Neural progenitor cell (in vitro differentiated cells): ENCODE data around the gene ADCY5. TPM values are rescaled to one million over a fixed set of nuclear protein-coding genes. Genes with fewer than 3 reads are reported as not detected.

Experiments
- DNase-seq: peaks from one replicate; pipeline ENCODE4 v3.0.0-alpha.2; 2016; ENCODE audit warnings: low spot score
- H2AFZ ChIP-seq: fragments of 200-600 bp; sonication (generic); replicated peaks from 2 replicates; pipeline ENCODE4 v1.6.1; 2016; ENCODE audit warnings: antibody characterized with exemption
- H3F3A ChIP-seq: fragments of 200-600 bp; sonication (generic); 2 replicates; pipeline ENCODE4 v1.6.1; 2016; ENCODE audit warnings: antibody characterized with exemption, low read depth
- H3K27ac ChIP-seq: fragments of 200-600 bp; sonication (generic); 2 replicates; pipeline ENCODE4 v1.5.1; 2016; ENCODE audit warnings: mild to moderate bottlenecking
- H3K27me3 ChIP-seq: fragments of 200-600 bp; sonication (generic); 2 replicates; pipeline ENCODE4 v1.6.1; 2016; ENCODE audit warnings: mild to moderate bottlenecking, moderate library complexity
- H3K36me3 ChIP-seq: fragments of 200-600 bp; sonication (generic); 2 replicates; pipeline ENCODE4 v1.5.1; 2016
- H3K4me1 ChIP-seq: fragments of 200-600 bp; sonication (generic); 2 replicates; pipeline ENCODE4 v1.6.1; 2016; ENCODE audit warnings: mixed run types
- H3K4me2 ChIP-seq: fragments of 200-600 bp; sonication (generic); 2 replicates; pipeline ENCODE4 v1.6.1; 2016
- H3K4me3 ChIP-seq: fragments of 200-600 bp; sonication (generic); 2 replicates; pipeline ENCODE4 v1.5.1; 2016
- H3K79me2 ChIP-seq: fragments of 200-600 bp; sonication (generic); 2 replicates; pipeline ENCODE4 v1.6.1; 2016; ENCODE audit warnings: low read depth
- H3K9ac ChIP-seq: fragments of 200-600 bp; sonication (generic); 2 replicates; pipeline ENCODE4 v1.6.1; 2016
- H3K9me3 ChIP-seq: fragments of 200-600 bp; sonication (generic); 2 replicates; pipeline ENCODE4 v1.5.1; 2016; ENCODE audit warnings: low read depth
- H4K20me1 ChIP-seq: fragments of 200-600 bp; sonication (generic); 2 replicates; pipeline ENCODE4 v1.6.1; 2016; ENCODE audit warnings: low read depth
- H3K27ac Mint-ChIP-seq: 3 replicates; pipeline ENCODE4 v1.8.0; 2021; ENCODE audit warnings: mixed read lengths
- H3K27me3 Mint-ChIP-seq: 2 replicates; pipeline ENCODE4 v1.8.0; 2022; ENCODE audit warnings: low read depth, mild to moderate bottlenecking, inconsistent platforms, moderate library complexity, mixed read lengths; ENCODE audit not compliant: insufficient read depth
- H3K36me3 Mint-ChIP-seq: 3 replicates; pipeline ENCODE4 v1.8.0; 2021; ENCODE audit warnings: mixed read lengths
- H3K4me1 Mint-ChIP-seq: 3 replicates; pipeline ENCODE4 v1.8.0; 2021; ENCODE audit warnings: mixed read lengths
- H3K4me3 Mint-ChIP-seq: 3 replicates; pipeline ENCODE4 v1.8.0; 2021; ENCODE audit warnings: mild to moderate bottlenecking, moderate library complexity, mixed read lengths
- H3K9me3 Mint-ChIP-seq: 3 replicates; pipeline ENCODE4 v1.8.0; 2020; ENCODE audit warnings: mixed read lengths
- EZH2 ChIP-seq: fragments of 200-600 bp; sonication (generic); IDR thresholded peaks from 2 replicates; pipeline ENCODE4 v1.6.1; 2017; ENCODE audit warnings: antibody characterized with exemption, mild to moderate bottlenecking, moderate library complexity
- EZH2phosphoT487 ChIP-seq: fragments of 200-600 bp; sonication (generic); IDR thresholded peaks from 2 replicates; pipeline ENCODE4 v1.6.1; 2017; ENCODE audit warnings: antibody characterized with exemption
- total RNA-seq: library from RNA; depleted of rRNA; stranded (reverse); fragments of >200 nt; gene quantifications from 2 replicates; pipeline ENCODE4 v1.2.3, GENCODE V29; 2015; ENCODE audit warnings: low replicate concordance
- TF ChIP-seq, protein P1 (sequence below): fragments of 200-600 bp; sonication (generic); IDR thresholded peaks from 2 replicates; pipeline ENCODE4 v1.5.1; 2017; ENCODE audit warnings: antibody characterized with exemption, mild to moderate bottlenecking

The ADCY5 gene
- total RNA-seq, 1 donor from 2014 or later = 1.6 TPM

GRCh38 chr3:123307064-123307463 is 141.8 kb downstream of the ADCY5 start:
- Histone ChIP-seq H3F3A (no peaks in the 10 kb centered on the region), H4K20me1 (no peaks in the 10 kb centered on the region), H3K27me3 (no peaks in the 10 kb centered on the region), H3K9me3 (no peaks in the 10 kb centered on the region), H3K79me2 (no peaks in the 10 kb centered on the region), H3K27ac (no peak overlapping the region), H3K36me3 (no peaks in the 10 kb centered on the region), H3K4me1 (peaks cover 5% of the 10 kb centered on the region), H2AFZ (no peak overlapping the region), H3K4me2 (no peak overlapping the region), H3K4me3 (no peak overlapping the region), H3K9ac (no peak overlapping the region)
- peaks cover 9% of the 10 kb centered on the region for H3K4me1 Mint-ChIP-seq
- no peak overlapping the region for H3K4me3 Mint-ChIP-seq
- TF ChIP-seq EZH2 = no peak
- TF ChIP-seq, protein P1, sequence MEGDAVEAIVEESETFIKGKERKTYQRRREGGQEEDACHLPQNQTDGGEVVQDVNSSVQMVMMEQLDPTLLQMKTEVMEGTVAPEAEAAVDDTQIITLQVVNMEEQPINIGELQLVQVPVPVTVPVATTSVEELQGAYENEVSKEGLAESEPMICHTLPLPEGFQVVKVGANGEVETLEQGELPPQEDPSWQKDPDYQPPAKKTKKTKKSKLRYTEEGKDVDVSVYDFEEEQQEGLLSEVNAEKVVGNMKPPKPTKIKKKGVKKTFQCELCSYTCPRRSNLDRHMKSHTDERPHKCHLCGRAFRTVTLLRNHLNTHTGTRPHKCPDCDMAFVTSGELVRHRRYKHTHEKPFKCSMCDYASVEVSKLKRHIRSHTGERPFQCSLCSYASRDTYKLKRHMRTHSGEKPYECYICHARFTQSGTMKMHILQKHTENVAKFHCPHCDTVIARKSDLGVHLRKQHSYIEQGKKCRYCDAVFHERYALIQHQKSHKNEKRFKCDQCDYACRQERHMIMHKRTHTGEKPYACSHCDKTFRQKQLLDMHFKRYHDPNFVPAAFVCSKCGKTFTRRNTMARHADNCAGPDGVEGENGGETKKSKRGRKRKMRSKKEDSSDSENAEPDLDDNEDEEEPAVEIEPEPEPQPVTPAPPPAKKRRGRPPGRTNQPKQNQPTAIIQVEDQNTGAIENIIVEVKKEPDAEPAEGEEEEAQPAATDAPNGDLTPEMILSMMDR = no peak
- TF ChIP-seq EZH2phosphoT487 = no peak
- H3K27ac Mint-ChIP-seq = no peak overlapping the region
- H3K27me3 Mint-ChIP-seq = peaks cover 2% of the 10 kb centered on the region
- no peaks in the 10 kb centered on the region for H3K9me3 Mint-ChIP-seq
- H3K36me3 Mint-ChIP-seq = peaks cover 1% of the 10 kb centered on the region
- DNase-seq = no peak

DNA sequence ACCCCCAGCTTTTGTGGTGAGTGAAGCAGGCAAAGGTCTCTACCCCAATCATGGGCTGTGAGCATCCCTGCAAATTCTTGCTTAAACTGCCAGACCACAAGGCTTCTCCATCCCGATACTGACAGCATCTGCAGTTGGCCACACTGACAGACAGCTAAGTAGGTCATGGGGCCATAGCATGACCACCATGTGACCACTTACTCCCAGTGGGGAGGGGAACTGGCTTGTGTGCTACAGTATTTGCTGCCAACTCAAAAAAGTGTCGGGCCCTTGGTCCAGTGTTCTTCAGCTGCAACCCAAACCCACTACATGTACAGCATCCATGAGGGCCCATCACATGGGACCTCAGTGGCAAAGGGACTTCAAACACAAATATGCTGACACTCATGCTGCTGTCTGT is 143.7 kb downstream of the ADCY5 start:
- H3K9me3 ChIP-seq = no peaks in the 10 kb centered on the region
- Mint-ChIP-seq H3K27me3 (peaks cover 2% of the 10 kb centered on the region), H3K27ac (no peak overlapping the region), H3K36me3 (peaks cover 1% of the 10 kb centered on the region), H3K9me3 (no peaks in the 10 kb centered on the region), H3K4me1 (peaks cover 2% of the 10 kb centered on the region), H3K4me3 (no peak overlapping the region)
- no peak overlapping the region for H3K4me2 ChIP-seq
- no peaks in the 10 kb centered on the region for H3K79me2 ChIP-seq
- no peaks in the 10 kb centered on the region for H4K20me1 ChIP-seq
- no peak overlapping the region for H3K9ac ChIP-seq
- no peak overlapping the region for H2AFZ ChIP-seq
- H3K36me3 ChIP-seq = no peaks in the 10 kb centered on the region
- no peaks in the 10 kb centered on the region for H3K4me1 ChIP-seq
- TF ChIP-seq EZH2 (no peak), EZH2phosphoT487 (no peak)
- TF ChIP-seq, protein P1 = no peak
- no peaks in the 10 kb centered on the region for H3F3A ChIP-seq
- no peak for DNase-seq
- H3K4me3 ChIP-seq = no peak overlapping the region
- no peak overlapping the region for H3K27ac ChIP-seq
- no peaks in the 10 kb centered on the region for H3K27me3 ChIP-seq

GRCh38 chr3:123303976-123304560 is 144.8 kb downstream of the ADCY5 start:
- Mint-ChIP-seq H3K9me3 (no peaks in the 10 kb centered on the region), H3K36me3 (peaks cover 1% of the 10 kb centered on the region), H3K27me3 (peaks cover 2% of the 10 kb centered on the region), H3K4me3 (no peak overlapping the region), H3K4me1 (peaks cover 2% of the 10 kb centered on the region), H3K27ac (no peak overlapping the region)
- Histone ChIP-seq H3K4me2 (no peak overlapping the region), H3K4me3 (no peak overlapping the region), H3K9me3 (no peaks in the 10 kb centered on the region), H4K20me1 (no peaks in the 10 kb centered on the region), H3K36me3 (no peaks in the 10 kb centered on the region), H3K4me1 (no peaks in the 10 kb centered on the region), H3K27me3 (no peaks in the 10 kb centered on the region), H2AFZ (no peak overlapping the region), H3K79me2 (no peaks in the 10 kb centered on the region), H3F3A (no peaks in the 10 kb centered on the region), H3K27ac (no peak overlapping the region), H3K9ac (no peak overlapping the region)
- DNase-seq = no peak
- TF ChIP-seq, protein P1 = no peak
